Measurements from ENCODE around the gene PRKCE.

The PRKCE gene

DNA sequence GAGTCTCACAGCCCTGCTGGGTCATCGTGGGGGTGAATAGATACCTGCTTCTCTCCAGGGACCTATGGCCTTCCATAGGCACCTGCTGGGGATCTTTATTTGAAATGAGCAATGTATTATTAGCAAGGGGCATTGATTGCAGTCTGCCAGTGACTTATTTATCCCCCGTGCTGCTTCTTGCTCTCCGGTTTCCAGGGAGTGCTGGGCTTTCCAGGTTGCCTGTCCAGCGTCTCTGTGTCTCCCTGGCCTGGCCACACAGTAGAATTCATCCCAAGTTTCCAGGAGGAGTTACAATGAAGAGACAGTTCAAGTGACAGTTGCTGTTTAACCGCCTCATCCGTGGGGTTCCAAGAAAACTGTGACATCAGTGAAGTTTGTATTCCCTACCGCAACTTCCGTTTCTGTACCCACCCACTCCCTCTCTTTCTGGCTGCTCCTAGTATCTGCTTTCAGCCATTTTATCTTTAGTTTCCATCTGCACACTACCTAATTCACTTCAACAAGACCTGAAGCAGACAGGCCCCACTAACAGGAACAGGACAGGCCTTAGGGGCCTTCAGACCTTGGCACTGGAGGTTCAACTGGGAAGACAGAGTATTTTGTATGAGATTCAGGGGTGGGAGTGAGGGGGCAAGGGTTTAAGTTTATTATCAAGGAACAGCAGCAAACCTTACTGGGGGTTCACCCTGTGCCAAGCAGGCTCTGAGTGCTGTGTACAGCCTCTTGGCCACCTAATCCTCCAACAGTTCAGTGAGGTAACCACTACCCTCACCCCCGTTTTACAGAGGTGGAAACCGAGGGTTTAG lies 134.8 kb downstream of the PRKCE start:
- no peak for DNase-seq

DNA sequence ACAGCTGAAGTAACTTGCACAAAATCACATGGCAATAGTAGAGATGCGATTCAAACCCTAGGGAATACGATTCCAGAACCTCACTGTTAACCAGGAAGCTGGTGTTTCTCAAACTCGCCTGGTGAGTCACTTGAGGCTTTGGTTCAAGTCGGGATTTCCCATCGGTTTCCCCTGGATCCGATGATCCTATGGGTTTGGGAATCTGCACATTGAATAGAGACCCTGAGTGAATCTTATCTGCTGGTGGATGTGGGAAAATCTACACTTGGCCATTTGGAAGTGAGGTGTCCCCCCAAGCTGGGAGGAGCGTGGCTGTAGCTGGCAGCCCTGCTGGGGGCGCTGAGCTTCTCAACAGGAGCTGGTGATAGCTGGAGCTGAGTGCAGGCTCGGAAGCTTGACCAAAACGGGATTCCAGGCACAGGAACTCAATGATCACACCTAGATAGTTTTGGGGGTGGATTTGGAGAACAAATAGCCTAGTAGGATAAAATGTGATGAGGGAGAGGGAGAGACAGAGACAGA lies 135.4 kb downstream of the PRKCE start:
- no peak for DNase-seq

DNA sequence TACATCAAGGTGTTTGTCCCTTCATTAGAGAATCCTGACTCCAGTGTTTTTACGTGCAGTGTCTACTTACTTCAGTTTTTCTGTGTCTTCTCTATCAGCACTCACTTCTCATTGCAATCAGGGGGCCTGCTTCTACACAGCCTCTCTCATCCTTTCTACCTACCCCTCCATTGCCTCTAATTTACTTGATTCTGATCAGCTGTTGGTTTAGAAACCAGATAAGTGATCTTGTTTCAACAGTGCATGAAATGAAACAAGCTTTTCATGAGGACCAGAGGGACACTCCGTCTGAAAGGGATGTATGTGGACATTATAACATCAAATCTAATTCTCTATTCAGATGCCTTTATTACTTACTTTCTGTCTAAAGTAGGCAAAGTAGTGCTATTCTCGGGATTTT lies 136.9 kb downstream of the PRKCE start:
- DNase-seq = no peak

DNA sequence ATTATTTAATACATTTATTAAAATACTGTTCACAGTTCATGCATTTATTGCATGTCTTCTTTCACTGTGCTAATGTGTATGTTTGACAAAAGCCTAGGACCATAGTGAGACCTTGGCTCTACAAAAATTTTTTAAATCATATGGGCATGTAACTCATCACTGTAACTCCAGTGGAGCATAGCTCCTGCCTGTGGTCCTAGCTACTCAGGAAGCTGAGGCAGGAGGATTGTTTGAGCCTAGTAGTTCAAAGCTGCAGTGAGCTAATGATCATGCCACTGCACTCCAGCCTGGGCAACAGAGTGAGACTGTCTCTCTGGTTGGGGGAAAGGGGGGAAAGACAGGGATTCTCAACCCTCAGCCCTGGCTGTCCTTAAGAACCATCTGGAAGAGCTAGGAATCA lies 137.8 kb downstream of the PRKCE start:
- DNase-seq = no peak

DNA sequence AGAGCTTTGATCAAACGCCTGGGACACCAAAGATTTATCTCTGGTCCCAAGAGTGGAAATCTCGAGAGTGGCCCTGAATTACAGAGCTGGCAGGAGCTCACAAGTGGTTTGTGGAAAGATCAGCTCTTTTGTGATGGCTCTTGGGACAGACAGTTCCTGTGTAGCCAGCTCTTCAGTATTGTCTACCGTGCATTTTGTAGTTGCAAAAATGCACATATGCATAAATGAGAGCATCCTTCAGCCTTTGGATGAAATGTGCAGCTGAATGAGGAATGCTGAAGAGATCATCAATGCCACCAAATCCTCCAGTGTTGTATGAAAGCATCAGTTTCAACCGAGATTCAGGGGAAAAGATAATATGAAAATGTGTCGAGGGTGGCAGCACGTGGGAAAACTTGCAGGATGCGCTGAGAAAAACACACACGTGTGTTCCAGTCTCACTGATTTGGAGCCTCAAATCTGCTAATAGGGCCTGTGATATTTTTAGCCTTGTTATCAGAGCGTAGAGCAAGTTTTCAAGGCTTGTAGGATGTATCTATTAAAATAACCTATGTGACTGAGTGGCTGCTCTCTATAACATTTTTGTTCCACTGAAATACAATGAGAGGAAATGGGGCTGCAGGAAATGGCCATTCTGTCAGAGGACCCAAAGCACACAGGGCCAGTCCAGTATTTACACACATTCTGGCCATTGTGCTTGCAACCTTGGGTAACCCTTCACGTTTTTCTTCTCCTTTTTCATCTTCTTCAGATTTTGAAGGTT lies 138.7 kb downstream of the PRKCE start:
- DNase-seq = no peak

DNA sequence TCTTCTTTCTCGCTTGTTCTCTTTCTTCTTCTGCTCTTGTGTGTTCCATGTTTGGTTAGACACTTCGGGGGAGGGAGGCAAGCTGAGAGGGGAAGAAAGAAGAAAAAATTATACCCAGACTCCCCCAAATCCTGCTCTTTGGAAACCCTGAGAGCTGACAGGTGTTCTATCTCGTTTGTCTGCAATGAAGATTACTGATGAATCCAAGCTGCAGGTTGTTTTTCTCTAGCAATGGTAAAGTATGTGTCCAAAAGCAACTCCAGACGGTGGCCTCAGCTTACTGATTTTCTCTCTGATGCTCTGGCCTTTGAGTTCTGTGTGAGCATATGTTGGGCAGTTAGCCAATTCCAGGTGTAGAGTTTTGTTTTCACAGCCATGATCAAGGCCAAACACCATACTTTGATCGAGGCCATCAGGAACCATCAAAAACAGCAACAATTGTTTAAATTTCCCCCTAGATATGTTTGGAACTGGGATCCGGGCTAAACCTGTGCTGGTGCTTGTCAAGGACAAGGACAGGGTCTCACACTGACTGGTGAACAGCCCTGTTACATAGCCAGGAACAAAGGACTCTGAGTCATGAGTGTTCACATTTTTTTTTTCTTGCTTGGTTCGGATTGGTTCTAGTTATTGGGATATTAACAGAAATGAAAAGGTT lies 142.0 kb downstream of the PRKCE start:
- DNase-seq = no peak

DNA sequence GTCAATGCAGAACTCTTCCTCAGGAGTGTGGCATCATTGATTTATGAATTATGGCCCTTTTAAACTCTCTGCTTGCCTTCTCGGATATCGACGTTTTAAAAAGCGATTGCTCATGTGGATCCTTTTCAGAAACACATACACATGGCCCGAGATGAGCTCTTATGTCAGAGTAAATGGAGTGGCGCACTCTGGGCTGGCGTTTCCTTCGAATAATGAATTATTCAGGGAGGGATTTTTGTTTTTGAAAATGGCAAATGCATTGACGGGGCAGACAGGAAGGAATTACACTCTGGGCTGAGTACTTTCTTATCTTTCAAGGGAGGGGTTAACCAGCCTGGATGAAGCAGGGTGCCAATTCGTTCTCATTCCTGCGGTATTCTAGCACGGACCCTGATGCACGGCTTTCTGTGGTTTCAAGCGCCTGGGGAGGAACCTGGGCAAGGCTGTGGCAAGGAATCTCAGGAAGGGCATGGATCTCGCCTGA lies 142.7 kb downstream of the PRKCE start:
- DNase-seq = no peak

DNA sequence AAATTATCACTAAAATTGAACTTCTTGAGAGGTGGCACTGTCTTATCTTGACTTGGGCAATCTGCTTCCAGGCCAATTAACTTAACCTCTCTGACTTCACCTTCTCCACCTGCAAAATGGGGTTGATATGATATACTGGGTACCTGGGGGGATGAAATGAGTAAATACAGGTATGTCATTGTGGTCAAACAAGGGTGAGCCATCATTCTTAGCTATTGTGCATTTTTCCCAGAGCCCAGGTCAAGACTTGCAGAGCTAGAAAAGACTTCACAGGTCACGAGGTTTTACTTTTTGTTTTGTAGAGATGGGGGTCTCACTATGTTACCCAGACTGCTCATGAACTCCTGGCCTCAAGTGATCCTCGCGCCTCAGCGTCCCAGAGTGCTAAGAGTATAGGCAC lies 145.0 kb downstream of the PRKCE start:
- no peak for DNase-seq

DNA sequence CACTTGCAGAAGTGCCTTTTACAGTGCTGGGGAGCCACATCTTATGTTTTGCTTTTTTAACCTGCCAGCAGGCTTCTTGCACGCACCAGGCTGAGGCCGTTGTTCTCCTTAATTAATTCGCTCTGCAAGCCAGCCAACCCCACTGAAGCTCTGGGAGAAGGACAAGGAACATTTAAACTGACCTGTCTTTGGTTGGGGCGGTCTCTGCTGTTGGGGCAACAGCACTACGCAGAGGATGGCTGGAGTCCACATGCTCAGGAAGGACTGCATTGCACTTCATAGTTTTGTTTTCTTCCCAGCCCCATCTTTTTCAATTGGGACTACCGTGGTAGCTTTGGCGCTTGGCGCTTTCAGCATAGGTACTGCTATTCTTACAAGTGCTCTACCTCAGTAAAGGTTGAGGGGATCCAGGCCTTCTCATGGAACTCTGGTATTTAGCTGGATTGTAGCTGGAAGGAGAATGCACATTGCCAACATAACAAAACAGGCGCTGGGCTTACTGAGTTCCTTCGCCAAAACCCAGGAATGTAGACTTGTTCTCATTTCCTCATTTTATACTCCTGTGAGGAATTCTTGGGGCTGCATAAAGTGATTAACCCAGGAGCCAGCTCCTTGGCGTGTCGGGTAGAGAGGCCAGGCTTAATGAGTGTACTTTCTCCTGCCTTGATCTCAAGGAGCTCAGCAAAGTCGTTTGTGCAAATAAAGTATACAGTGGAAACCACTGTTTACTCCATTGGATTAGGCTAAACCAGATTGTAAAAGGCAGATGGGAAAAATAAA lies 146.2 kb downstream of the PRKCE start:
- DNase-seq = no peak

DNA sequence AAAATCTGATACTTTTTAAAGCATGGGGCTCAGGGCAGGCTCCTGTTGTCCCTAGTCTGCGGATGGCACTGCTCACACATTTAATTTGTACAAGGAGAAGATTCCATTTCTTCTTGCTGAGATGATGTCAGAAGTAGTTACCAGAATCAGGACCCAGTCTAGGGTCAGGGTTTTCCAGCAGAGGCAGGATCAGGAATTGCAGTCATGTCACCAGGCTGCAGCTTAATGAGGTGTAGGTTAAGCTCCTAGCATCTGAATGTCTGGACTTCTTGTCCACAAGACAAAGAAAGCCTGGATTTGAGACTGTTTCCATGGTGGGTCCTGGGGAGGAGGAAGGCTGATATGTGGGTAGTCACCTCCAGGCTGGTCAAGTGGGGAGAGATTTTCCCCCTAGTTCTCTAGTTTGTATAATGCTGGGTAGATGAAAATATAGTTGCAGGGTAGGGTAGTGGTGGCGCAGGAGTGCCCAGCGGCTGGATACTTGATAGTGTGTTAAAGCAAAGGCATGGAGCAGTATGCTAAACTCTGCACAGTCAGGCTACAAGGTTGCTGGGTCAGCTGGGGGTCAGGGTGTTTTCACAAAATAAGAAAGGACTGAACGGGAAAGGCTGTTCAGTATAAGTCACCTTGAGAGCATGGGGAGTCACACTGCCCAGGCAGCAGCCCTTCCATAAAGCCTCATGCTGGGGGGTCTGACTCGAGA lies 148.4 kb downstream of the PRKCE start:
- no peak for DNase-seq

DNA sequence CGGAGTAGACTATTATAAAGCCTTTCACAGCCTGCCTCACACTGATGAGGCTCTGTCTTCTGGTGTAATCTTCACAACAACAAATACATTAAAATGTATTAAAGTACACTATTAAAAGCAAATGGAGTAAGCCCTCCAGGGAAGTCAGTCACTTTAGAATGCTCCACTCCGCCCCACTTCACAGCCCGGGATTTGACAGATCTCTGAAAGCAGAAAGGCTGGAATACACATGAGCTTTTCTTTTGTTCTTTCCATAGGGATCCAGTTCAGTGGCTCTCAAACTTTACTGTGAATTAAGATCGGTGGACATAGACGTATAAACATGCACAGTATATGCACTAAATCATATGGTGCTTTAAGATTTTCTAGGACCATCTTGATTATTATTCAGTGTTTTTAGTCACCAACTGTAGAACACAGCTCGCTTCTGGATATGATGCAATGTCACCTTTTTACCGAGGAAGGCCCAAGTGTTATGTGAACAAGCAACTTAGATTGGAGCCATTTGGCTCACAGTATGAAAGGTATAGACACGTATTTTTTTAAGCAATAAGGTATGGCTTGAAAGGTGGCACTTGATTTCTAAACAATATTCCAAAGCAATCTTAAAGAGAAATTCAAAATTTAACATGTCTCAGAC lies 151.1 kb downstream of the PRKCE start:
- DNase-seq = no peak

DNA sequence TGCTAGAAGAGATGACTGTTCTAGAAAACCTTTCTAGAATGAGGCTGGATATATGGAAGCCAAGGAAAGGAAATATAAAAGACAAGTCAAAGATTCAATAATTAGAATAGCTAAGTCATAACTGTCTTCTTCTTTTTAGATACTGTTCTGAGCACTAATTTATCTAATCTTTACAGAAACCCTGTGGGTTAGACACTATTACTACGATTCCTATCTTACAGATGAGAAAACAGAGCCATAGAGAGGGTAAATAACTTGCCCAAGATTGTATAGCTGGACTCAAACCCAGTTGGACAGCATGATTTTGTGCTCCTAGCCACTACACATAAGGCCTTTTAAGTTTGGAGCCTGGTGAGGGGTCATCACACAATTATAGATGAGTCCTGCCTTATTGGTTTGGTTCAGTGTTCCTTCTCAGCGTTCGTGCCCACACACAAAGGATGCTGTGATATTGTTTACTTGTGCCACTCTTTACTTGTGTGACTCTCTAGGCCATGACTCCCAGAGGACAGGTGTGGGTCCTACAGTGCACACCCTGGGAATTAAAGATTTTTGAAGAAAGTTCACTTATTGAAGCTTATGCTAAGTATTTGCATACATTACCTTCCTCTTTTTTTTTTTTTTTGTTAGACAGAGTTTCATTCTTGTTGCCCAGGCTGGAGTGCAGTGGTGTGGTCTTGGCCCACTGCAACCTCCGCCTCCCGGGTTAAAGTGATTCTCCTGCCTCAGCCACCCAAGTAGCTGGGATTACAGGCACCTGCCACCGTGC lies 153.7 kb downstream of the PRKCE start:
- no peak for DNase-seq

DNA sequence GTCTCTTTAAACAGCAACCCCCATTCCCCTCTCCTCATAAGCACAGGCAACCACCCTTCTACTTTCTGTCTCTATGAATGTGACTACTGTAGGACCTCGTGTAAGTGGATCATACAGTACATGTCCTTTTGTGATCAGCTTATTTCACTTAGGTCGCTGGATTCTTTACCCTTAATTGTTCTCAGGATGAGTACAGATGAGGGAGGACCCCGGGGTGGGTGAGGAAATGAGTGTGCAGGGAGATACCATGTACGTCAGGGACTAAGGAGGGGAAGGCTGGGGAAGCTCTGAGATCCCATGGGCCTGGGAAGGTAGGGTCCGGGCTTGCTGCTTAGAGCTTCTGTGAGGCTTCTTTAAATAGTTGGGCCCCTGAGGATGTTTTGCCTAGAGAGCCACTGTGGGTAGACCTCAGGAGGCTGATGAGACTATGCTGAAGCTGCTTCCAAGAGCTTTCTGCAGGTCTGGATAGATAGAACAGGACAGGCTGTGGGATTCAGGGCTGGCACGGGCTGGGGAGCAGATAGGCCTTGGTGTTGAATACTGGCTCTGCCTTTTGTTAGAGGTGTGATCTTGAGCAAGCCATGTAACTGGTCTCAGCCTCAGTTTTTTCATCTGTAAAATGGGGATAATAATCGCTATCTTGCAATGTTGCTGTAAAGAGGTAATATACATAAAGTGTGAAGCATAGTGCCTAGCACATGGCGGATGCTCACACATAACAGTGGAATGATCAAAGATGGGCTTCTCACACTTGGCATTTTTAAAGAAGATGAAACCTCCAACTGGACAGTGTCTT lies 155.3 kb downstream of the PRKCE start:
- DNase-seq = no peak

DNA sequence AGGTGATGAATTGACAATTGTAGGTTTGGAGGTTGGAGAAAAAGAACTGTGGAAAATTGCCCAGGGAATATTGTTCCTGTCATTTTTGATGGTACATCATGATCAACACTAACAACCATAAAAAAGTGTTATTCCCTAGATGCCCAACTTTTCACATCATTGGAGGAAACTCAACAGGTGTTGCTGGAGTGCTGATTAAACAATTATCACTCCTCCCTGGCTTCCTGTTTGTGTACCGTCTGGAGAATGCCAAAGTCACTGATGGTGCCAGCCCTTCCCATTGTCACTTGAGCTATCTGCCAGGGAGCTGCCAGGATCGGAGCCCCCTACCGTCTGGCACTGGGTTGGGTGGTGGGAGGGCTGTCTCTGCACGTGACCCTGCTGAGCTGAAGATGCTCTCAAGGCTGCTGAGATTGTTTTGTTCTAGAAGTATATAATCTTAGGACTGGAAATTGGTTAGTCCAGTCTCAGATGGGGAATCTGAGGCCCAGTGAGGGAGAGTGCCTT lies 156.9 kb downstream of the PRKCE start:
- DNase-seq = peak; percentile 44

DNA sequence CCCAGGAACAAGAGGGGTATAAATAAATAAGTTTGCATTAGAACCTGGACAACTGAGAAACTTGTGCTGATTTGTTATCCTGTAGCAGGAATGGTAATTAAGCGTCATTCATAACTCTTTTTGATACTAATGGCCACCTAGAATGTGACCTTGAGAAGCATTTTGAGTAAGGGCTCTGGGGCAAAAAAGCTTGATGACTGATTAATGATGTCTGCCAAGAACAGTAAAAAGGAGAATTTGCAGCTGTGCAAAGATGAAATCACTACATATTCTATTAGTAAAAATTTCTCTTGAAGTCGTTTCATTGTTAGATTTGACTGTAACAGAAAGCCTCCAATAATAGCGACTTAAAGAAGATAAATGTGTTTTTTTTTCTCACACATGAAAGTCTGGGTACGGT lies 157.7 kb downstream of the PRKCE start:
- no peak for DNase-seq

DNA sequence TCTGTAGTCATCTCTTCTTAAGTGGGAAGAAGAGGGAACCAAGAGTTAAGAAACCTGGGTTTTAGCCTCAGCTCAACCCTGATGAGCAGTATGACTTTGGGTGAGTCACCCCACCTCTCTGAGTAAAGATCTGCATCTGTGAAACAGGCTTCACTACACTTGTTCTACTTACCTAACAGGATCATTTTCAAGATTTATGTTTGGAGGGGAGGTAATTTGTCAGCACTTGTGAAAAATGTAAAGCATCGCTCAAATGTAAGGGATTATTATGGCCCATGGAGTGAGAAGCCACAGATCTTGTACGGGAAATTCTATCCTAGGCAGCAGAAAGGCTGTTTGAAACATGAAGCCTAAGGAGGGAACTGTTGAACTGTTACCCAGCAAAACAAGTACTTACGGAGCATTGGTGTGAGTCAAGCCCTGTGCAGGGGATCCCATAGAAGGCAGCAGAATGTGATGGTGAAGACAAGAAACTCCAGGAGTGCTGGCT lies 160.6 kb downstream of the PRKCE start:
- no peak for DNase-seq

DNA sequence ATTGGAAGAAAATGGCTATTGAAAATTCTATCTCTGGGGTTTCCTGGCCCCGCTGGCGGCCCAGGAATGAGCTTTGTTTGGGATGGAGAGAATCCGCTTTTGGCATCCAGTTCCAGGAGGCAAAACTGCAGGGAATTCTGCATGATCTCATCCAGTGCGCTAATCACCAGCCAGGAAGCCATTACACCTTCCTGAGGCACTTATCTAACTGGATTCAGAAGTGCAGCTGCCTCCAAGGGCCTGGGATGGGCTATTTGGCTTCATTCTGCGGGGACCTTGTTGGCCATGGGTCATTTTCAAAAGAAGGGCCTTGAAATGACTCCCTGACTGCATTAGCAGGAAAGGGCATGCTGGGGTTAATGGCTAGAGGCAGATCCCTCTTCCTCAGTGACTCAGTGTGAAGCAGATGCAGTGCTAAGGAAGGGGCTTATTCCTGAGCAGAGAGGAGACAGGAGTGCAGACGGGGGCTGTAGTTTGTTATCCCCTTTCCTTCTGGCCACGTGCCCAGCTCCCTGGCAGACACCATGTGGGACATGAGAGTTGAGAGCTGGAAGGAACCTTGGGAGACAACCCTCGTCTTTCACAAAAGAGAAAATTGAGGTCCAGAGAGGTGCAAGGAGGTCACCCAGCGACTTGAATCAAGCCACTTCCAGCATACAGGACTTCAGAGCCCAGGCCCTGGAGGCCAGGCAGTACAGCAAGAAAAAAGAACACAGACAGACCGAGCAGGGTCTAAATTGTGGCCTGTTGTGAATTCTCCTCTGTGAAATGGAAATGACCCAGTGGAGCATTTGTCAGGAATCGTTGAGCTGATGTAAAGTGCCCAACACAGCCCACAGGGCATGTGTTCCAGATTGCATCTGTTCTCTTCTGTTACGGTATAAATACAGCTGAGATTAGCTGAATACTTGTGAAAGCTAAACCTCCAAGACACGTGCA lies 161.8 kb downstream of the PRKCE start:
- no peak for DNase-seq

DNA sequence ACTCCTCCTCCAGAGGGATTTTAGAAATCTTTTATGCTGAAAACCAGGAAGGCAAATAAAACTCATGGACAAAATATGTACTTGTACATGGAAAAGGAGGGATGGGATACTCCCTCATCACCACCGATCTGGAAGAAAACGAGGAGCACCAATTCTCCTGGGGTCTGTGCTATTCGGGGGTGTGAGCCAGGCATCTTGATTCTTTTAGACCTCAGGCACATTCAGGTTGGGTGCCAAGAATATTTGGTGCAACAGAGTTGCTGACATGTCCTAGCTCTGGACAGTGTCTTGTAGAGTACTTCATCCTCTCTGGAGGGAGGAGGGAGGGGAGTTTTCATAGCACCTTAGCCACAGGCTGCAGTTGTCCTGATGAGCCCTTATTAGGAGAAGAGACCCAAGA lies 163.0 kb downstream of the PRKCE start:
- no peak for DNase-seq
